Pons (tissue), 1 donor: Measurements from ENCODE around the gene ITGB1.
"Not testable (repeated sequence)": the region's sequence is repeated elsewhere in the genome, so short reads cannot be mapped to it uniquely, and the experiment has no call there.

ENCODE experiments used
- DNase-seq: peaks from one replicate; pipeline ENCODE4 v3.0.0-alpha.2; 2016; ENCODE audit warnings: low spot score

Gene ITGB1

DNA sequence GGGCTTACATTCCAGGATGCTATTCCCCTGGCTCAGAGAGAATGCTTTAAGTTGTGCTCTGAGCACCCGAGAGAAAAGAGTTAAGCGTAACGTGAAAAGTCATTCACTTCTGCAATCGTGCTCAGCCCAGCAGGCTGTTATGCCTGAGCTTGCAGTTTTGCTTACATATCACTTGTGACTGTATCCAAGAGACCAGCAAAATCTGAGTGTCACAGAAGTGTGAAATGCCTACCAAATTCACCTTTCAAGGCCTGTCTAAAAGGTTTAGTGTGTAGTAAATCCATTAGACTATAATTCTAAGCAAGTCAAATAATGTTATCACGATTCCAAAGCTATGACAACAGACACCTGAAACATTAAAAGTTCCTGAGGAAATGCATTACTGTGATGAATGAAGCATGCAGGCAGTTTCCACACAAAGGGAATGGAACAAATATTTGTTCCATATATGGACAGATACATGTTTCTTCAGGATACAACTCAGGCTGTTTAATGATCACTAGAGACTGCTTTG is 20.1 kb downstream of the ITGB1 start:
- DNase-seq: peak; percentile 37

DNA sequence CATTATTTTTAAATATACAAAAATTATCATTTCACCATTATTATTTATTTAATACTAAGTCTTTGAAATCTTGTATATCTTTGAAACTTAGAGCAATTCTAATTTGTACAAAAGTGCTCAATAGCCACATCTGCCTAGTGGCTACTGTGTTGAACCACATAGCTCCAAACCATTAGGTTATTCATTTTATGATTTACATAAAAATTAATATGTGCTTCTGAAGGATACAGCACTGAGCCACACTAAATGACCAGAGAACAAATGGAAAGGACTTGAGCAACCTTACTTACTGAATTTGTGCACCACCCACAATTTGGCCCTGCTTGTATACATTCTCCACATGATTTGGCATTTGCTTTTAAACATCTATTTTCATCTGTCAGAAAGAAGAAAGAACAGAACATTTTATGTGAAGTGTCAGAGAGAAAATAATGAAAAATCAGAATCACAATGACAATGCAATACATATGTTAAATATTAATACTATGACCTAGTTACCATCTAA is 25.8 kb downstream of the ITGB1 start:
- no peak for DNase-seq

DNA sequence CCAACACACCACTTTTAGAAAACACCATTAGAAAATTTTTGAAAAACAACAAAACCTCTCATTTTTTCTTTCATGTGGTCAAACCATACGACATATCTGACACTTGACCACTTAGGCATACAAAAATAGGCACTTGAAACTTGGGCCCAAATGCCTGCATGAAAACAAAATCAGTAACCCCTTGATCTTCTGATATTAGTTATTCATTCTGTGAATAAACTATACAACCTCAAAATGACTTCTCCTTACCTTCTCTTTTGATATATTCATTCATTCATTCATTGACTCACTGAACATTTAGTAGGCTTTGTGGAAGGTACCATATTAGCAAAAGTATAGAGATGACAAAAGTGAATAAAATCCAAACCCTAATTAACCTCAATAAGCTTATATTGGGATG is 26.4 kb downstream of the ITGB1 start:
- DNase-seq: no peak

DNA sequence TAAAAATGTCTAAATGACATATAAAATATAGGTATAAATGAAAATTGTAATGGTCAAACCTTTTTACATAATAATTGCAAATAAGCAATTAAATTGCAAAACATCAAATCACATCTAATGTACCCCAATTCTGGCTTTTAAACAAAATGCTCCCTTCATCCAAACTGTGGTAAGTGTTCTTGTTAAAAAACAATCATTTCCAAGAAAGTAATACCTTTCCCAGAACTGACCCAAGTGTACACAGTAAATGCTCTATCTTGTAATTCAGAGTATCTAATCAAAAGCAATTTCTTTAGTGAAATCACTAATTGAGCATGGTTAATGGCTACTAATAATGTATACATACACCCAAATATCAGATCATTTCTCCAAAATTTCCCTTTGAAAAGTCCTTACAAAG is 28.0 kb downstream of the ITGB1 start:
- DNase-seq: no peak

DNA sequence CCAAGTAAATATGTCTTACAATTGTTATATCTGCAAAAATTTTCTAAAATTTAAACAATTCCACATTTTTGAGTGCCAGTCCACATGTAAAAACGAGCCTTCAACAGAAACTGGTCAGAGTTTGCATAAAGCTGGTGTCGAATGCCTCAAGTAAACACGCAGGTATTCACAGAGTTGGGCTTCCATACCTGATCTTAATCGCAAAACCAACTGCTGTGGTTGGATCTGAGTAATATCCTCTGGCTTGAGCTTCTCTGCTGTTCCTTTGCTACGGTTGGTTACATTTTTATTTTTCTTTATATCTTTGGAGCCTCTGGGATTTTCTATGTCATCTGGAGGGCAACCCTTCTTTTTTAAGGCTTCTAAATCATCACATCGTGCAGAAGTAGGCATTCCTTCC is 28.4 kb downstream of the ITGB1 start:
- DNase-seq: no peak

DNA sequence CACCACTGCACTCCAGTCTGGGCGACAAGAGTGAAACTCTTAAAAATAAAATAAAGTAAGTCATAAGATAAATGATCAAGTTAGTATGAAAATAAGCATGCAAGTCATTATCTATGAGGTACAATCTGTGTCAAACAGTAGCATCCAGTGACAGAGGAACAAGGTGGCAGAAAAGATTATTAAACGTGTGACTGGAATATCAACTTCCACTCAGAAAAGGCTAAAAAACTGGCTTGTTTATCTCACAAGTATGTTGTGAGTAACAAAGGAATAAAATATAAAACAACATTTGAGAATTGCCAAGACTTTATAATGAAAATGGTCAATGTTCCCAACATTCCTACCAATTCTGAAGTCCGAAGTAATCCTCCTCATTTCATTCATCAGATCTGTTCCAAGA is 30.3 kb downstream of the ITGB1 start:
- DNase-seq: no peak

DNA sequence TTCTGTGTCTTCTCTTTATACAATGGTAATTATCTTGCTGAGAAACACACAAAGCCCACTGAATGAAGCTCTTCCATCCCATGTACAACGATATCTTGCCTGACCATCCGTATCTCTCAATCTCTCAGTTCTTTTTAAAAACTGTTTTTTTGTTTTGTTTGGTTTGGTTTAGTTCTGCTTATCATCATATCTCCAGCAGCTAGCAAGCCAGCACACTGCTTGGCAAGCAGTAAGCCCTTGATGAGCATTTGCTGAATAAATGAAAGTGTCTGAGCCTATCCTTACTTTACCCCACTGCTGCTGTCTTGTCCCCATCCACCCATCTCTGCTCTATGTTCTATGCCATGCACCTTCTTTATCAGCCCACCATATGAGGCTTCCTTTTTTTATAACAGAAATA is 34.2 kb downstream of the ITGB1 start:
- DNase-seq: no peak

DNA sequence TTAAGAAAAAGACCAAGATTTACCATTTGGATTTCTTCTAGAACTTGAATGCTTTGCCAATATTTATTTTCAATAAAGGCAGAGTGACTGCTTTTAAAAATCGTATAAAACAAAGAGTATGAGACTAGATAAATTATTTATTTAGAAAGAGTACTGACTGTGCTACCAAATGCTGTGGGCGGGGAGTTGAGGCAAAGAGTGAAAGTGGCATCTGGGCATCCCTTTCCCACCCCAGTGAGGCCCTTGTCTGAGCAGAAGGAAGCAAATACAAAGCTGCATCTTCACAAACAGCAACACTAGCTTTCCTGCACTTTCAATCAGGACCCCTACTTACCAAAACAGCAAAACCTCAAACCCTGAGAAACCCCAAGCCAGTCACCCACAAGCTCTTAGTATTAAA is 34.9 kb downstream of the ITGB1 start:
- DNase-seq: no peak

DNA sequence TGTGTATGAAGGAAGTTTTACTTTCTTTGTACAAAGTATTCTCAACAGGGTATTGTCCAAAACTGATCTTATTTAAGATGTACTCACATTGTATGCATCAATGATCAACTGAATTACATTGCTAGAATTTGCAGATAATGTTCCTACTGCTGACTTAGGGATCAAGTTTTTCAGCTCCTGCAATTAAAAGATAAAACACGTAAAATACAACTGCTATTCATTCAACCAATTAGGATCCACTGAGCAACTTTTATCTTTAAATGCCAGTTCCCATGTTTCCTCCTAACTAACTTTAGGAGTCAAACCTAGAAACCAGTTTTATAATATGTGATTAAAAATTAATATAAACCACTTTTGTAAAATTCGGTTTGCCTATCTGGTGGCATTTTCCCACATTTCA is 35.9 kb downstream of the ITGB1 start:
- DNase-seq: no peak

DNA sequence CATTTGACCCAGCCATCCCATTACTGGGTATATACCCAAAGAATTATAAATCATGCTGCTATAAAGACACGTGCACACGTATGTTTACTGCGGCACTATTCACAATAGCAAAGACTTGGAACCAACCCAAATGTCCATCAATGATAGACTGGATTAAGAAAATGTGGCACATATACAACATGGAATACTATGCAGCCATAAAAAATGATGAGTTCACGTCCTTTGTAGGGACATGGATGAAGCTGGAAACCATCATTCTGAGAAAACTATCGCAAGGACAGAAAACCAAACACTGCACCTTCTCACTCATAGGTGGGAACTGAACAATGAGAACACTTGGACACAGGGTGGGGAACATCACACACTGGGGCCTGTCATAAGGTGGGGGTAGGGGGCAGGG is 40.2 kb downstream of the ITGB1 start:
- not testable (repeated sequence) for DNase-seq

DNA sequence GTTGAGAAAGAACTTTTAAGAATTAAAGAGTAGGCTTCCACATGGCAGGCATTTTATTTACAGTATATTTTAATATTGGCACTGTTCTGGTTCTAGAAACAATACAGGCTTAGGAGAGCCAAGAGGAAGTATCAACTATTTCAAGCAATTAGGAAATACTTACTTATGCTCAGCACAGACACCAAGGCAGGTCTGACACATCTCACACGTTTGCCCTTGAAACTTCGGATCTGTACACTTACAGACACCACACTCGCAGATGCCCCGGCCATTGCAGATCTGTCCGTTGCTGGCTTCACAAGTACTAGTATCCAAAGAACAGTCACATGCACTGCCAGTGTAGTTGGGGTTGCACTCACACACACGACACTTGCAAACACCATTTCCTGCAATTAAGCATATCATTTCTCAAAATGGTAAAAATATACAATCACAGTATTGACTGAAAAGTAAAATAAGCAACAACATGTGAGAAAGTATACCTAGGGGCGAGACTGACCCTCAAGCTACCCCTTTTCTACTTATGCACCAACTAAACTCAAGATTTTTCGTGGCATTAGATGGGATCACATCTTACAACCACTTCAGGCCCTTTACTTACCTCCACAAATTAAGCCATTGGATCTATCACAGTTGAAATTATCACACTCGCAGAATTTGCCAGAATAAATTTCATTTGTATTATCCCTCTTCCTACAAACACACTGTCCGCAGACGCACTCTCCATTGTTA is 46.6 kb downstream of the ITGB1 start:
- DNase-seq: no peak

DNA sequence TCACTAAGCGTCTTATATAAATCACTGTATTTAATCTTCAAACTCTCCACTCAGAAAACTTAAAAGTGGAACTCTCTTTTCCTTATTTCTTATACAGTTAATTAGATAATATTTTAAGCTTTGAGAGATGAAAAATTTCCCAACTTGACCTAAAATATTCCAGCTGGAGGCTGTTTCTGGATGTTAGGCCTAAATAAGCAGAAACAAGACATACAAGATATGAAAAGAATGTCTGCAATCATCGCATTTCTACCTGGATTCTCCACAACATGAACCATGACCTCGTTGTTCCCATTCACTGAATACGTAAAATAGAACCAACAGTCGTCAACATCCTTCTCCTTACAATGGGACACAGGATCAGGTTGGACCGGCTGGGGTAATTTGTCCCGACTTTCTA is 48.1 kb downstream of the ITGB1 start:
- DNase-seq: not testable (repeated sequence)

DNA sequence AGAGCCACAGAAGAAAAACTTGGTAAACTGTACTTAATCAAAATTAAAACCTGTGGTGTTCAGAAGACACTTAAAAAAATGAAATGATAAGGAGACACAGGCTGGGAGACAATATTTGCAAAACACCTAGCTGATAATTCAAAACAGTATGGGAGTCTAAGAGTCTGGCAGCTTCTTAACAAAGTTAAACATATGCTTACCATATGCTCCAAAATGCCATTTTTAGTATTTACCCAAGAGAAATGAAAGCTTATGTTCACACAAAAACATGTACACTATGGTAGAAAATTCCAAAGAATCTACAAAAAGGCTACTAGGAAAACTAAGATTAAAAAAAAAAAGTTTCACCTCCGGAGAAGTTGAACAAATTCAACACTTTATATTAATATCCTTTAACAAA is 48.6 kb downstream of the ITGB1 start:
- no peak for DNase-seq

DNA sequence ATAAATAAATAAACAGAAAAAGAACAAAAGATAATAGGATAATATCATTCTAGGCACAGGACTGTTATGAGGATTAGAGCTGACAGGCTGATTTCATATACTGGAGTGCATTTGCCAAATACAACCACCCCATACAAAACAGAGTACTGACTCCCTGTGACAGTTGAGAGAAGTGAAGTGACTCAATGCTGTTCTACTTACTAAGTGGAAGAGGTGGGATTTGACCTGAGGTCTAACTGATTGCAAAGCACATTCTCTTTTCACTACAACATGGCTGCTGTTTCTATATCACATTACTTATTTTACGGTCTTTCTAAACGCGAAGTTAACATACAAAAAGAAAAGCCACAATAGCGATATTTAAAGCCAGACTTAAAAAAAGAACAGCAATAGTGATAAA is 51.4 kb downstream of the ITGB1 start:
- no peak for DNase-seq

DNA sequence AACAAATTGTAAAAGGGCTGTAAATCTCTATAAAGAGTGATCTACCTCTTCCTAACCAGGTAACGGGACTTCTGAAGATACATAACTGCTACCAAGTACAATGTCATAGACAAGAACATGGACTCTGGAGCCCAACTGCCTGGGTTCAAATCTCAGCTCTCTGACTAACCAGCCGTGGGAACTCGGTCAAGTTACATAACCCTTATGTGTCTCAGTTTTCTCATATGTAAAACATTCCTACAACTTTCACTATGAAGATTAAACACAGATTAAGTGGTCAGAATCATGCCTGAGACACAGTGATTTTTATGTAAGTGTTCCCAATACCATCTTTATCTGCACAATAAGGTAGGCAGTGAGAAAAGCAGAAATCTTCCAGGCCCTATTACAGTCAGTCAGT is 52.6 kb downstream of the ITGB1 start:
- no peak for DNase-seq

DNA sequence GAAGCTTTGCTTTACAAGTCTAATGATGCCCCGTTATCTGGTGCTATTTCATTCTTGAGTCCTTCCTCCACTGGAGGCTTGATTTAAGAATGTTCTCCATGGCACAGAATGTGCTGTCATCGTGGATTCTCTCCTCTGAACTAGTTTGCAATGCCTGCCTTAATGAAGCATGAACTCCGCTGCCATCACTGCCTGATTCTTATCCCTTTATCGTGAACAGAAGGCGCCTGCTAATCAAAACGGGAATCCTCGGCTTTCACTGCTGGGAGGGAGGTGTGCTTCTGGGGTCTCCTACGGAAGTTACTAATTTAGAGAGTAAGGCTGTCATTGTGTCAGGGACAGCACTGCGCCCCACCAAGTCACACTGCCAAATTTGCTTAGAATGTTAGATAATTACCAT is 56.2 kb downstream of the ITGB1 start:
- DNase-seq: no peak

DNA sequence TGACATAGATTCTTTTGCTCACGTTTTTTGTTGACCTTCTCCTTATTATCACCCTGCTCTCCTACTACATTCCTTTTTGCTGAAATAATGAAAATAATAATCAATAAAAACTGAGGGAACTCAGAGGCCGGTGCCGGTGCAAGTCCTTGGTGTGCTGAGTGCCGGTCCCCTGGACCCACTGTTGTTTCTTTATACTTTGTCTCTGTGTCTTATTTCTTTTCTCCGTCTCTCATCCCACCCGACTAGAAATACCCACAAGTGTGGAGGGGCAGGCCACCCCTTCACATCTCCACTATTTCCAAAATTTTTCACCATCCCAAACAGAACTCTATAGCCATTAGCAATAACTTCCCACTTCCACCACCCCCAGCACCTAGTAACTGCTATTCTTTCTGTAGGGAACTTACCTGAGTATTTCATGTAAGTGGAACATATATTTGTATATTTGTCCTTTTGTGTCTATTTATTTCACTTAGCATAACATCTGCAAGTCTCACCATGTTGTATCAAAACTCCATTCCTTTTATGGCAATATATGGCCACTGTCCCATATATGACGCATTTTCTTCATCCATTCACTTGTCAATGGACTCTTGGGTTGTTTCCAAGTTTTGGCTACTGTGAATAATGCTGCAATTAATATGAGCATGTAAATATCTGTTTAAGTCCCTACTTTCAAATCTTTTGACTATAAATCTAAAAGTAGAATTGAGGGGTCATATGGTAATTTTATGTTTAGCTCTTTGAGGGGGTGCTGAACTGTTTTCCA is 62.6 kb downstream of the ITGB1 start:
- not testable (repeated sequence) for DNase-seq

DNA sequence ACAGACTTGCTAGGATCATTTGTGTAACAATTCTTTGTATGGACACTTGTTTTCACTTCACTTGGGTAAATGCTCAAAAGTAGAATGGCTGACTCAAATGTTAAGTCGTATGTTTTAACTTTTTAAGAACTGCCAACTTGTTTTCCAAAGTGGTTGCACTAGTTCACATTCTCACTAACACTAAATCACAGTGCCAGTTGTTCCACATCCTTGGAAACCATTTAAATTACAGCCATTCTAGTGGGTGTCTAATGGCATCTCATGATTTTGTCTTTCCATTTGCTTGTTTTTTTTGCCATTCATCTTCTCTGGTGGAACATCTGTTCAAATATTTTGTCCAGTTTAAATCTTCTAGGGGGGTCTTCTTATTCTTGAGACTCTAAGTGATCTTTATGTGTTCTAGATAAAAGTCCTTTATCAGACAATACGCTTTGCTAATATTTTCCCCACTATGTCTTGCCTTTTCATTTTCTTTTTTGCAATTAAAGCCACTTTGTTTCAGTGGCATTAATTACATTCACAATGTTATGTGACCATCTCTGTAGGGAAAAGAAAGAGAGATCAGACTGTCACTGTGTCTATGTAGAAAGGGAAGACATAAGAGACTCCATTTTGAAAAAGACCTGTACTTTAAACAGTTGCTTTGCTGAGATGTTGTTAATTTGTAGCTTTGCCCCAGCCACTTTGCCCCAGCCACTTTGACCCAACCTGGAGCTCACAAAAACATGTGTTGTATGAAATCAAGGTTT is 63.9 kb downstream of the ITGB1 start:
- DNase-seq: no peak

DNA sequence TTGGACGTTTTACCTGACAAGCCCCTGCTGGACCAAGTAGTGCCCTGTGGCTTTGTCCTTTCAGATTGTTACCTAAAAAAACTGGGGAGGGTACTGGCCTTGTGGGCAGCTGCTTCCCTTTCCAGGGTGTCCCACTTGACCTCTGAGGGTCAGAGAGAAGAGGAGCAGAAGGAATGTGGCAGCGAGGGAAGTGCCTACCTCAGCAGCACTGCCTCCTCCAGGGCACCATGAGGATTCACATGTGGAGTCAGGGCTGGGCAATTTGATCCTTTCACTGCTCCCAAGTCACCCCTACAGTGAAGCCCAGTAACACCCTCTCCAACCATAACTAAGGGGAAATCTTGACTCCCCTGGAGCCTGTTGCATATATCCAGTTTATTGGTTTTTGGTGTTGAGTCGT is 64.6 kb downstream of the ITGB1 start:
- no peak for DNase-seq

DNA sequence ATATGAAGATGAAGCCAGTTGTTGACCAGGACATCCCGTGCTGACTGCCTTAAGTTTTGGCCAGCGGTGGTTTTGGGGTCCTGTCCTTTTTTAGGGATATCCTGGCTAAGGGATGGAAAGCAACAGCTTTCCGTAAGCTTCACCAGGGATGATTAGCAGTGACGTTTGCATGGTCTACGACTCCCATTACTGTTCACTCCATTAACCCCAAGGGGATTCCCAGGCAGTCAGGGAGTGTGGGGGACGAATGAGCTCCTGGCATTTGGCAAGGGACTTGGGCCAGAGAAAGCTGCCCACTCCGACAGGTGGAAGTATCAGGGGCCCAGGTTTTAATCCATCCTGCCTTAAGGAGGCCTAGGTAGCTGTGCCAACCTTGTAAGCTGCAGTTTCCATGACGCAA is 66.8 kb downstream of the ITGB1 start:
- DNase-seq: no peak

DNA sequence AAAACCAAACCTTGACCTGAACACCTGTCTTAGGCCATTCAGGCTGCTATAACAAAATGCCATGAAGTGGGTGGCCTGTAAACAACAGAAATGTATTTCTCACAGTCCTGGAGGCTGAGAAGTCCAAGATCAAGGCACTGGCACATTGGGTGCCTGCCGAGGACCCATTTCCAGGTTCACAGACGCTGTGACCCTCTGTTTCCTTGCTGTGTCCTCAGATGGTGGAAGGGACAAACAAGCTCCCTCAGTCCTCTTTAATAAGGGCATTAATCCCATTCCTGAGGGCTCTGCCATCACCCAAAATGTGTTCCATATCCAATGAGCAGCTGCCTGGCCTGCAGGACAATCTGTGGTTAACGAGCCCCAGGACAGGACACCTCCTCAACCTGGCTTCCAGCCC is 67.6 kb downstream of the ITGB1 start:
- no peak for DNase-seq

DNA sequence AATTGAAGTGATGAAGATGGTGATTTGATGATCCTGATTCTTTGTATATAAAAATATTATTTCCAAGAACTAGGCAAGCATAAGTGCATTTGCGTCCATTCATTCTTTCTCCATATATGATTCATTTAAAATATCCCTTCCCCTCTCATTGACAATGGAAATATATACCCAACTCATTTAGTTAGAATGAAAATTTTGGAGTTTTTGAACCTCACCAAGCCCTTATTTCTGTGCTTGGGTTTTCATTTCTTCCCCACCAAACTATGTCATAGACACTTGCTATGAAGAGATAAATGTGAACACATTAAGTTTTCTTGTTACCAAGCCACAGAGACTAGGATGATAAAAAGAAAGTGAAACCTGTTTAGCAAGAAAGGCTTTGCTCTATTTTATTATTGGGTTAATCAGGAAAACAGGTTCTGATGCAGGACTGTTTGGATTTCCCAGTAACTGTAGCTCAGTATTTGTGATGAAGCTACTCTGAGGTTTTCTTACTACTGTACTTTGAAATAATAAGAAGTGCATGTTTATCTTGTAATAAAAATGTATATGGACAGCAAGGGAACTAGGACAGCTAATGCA is 68.3 kb downstream of the ITGB1 start:
- no peak for DNase-seq
